Stimulated activated CD8-positive, alpha-beta memory T cell treated with anti-CD3 and anti-CD28 coated beads, Interleukin-12 subunit alpha, Interleukin-12 subunit beta, amount 100 ng/mL, for 24 hours (primary cell): ENCODE data around the gene KLF13.

Experiments
- DNase-seq: peaks from one replicate; pipeline ENCODE4 v3.0.0-alpha.2; 2020; ENCODE audit errors: extremely low read depth

The KLF13 gene

GRCh38 chr15:31332020-31332680, 5.5 kb downstream of the KLF13 start:
- DNase-seq: no peak

GRCh38 chr15:31332681-31333071, 6.0 kb downstream of the KLF13 start:
- no peak for DNase-seq

GRCh38 chr15:31333119-31333518, 6.5 kb downstream of the KLF13 start:
- DNase-seq: no peak

- no peak for DNase-seq
Observed at GRCh38 chr15:31333820-31334219, 7.2 kb downstream of the KLF13 start.

- DNase-seq: no peak
Observed at GRCh38 chr15:31335989-31336592, 9.5 kb downstream of the KLF13 start.

GRCh38 chr15:31336593-31337295, 10.1 kb downstream of the KLF13 start:
- no peak for DNase-seq

GRCh38 chr15:31337352-31338031, 10.9 kb downstream of the KLF13 start:
- no peak for DNase-seq

GRCh38 chr15:31338318-31338878, 11.8 kb downstream of the KLF13 start:
- no peak for DNase-seq

GRCh38 chr15:31338879-31339557, 12.4 kb downstream of the KLF13 start:
- no peak for DNase-seq

GRCh38 chr15:31339558-31339895, 12.9 kb downstream of the KLF13 start:
- DNase-seq: no peak

GRCh38 chr15:31340047-31340446, 13.4 kb downstream of the KLF13 start:
- no peak for DNase-seq

- no peak for DNase-seq
Observed at GRCh38 chr15:31340592-31340991, 14.0 kb downstream of the KLF13 start.

GRCh38 chr15:31341071-31341470, 14.4 kb downstream of the KLF13 start:
- no peak for DNase-seq

GRCh38 chr15:31341496-31342195, 15.0 kb downstream of the KLF13 start:
- no peak for DNase-seq

- no peak for DNase-seq
Observed at GRCh38 chr15:31342381-31342780, 15.7 kb downstream of the KLF13 start.

- no peak for DNase-seq
Observed at GRCh38 chr15:31342781-31343626, 16.4 kb downstream of the KLF13 start.

- no peak for DNase-seq
Observed at GRCh38 chr15:31343831-31344230, 17.2 kb downstream of the KLF13 start.

GRCh38 chr15:31344266-31344665, 17.6 kb downstream of the KLF13 start:
- no peak for DNase-seq

- DNase-seq: no peak
Observed at GRCh38 chr15:31344823-31345605, 18.4 kb downstream of the KLF13 start.
